ENCODE measurements around the gene CHST11.
A peak's percentile ranks its signal among the peaks of the same experiment; 100 is the strongest.

The CHST11 gene

GRCh38 chr12:104460973-104461698, 4.4 kb downstream of the CHST11 start:
- DNase-seq: no peak

GRCh38 chr12:104462325-104462724, 5.6 kb downstream of the CHST11 start:
- no peak for DNase-seq

- peak; percentile 54 for DNase-seq
Measured at GRCh38 chr12:104462931-104463339, 6.2 kb downstream of the CHST11 start.

GRCh38 chr12:104463368-104463767, 6.6 kb downstream of the CHST11 start:
- DNase-seq: no peak

GRCh38 chr12:104464899-104465298, 8.2 kb downstream of the CHST11 start:
- no peak for DNase-seq

GRCh38 chr12:104466709-104467345, 10.1 kb downstream of the CHST11 start:
- DNase-seq: peak; percentile 54

GRCh38 chr12:104467346-104467837, 10.6 kb downstream of the CHST11 start:
- DNase-seq: peak; percentile 99

GRCh38 chr12:104468371-104468770, 11.6 kb downstream of the CHST11 start:
- peak; percentile 87 for DNase-seq

GRCh38 chr12:104469066-104469465, 12.3 kb downstream of the CHST11 start:
- DNase-seq: no peak

GRCh38 chr12:104469523-104469922, 12.8 kb downstream of the CHST11 start:
- DNase-seq: no peak

GRCh38 chr12:104470521-104470920, 13.8 kb downstream of the CHST11 start:
- no peak for DNase-seq

GRCh38 chr12:104471336-104471735, 14.6 kb downstream of the CHST11 start:
- DNase-seq: no peak

- no peak for DNase-seq
Measured at GRCh38 chr12:104472748-104473147, 16.0 kb downstream of the CHST11 start.

- DNase-seq: no peak
Measured at GRCh38 chr12:104473374-104473983, 16.7 kb downstream of the CHST11 start.

GRCh38 chr12:104475271-104475670, 18.5 kb downstream of the CHST11 start:
- DNase-seq: no peak

- DNase-seq: peak; percentile 59
Measured at GRCh38 chr12:104477510-104478390, 21.0 kb downstream of the CHST11 start.

- peak; percentile 79 for DNase-seq
Measured at GRCh38 chr12:104478396-104479122, 21.8 kb downstream of the CHST11 start.

- DNase-seq: peak; percentile 58
Measured at GRCh38 chr12:104479123-104479662, 22.4 kb downstream of the CHST11 start.

- DNase-seq: peak; percentile 68
Measured at GRCh38 chr12:104480012-104480411, 23.3 kb downstream of the CHST11 start.

- DNase-seq: no peak
Measured at GRCh38 chr12:104480826-104481440, 24.2 kb downstream of the CHST11 start.

- no peak for DNase-seq
Measured at GRCh38 chr12:104482113-104482512, 25.4 kb downstream of the CHST11 start.

Measured in hematopoietic multipotent progenitor cell treated with erythropoietin and hydrocortisone succinate and interleukin-3 and kit ligand, for 8 days (in vitro differentiated cells).